ENCODE data around the gene NPHP4.

NPHP4 gene

GRCh38 chr1:5887971-5888361 is 104.3 kb downstream of the NPHP4 start:
- WGBS (ENCODE audit: extremely low coverage, insufficient coverage, low lambda C conversion rate), result no CpG with 5 or more reads among the region's 15 CpGs
- no peak overlapping the region for H3K18ac ChIP-seq (ENCODE audit: low read length)
- no peak overlapping the region for H3K4ac ChIP-seq (ENCODE audit: low read depth, low read length)
- no peak overlapping the region for H4K5ac ChIP-seq (ENCODE audit: low read length)
- no peak for DNase-seq
- H3K27ac ChIP-seq (ENCODE audit: low read depth, low read length), result no peak overlapping the region
- no peak overlapping the region for H4K8ac ChIP-seq (ENCODE audit: low read depth, low read length)
- no peak overlapping the region for H3K4me3 ChIP-seq (ENCODE audit: low read length)
- no peak overlapping the region for H3K56ac ChIP-seq (ENCODE audit: low read length)
- H3K27me3 ChIP-seq (ENCODE audit: insufficient read depth, low read length, poor library complexity), result no peaks in the 10 kb centered on the region
- H2BK15ac ChIP-seq (replicated peaks; ENCODE audit: low read depth), result no peak overlapping the region
- H3K79me2 ChIP-seq (ENCODE audit: control insufficient read depth, insufficient read depth, low read length), result no peaks in the 10 kb centered on the region
- H2AK5ac ChIP-seq (ENCODE audit: low read length), result no peak overlapping the region
- H3K4me2 ChIP-seq (ENCODE audit: low read length), result no peak overlapping the region
- no peak overlapping the region for H2BK5ac ChIP-seq (ENCODE audit: low read length)
- H2BK120ac ChIP-seq (ENCODE audit: low read depth, low read length), result no peak overlapping the region
- H3K79me1 ChIP-seq (ENCODE audit: low read length), result no peaks in the 10 kb centered on the region
- H3K36me3 ChIP-seq (ENCODE audit: control insufficient read depth, insufficient read depth, low read length), result no peaks in the 10 kb centered on the region
- no peak overlapping the region for H3K23ac ChIP-seq (ENCODE audit: low read length)
- H3K4me1 ChIP-seq (ENCODE audit: control insufficient read depth, low read depth, low read length), result no peaks in the 10 kb centered on the region
- no peak overlapping the region for H3K9ac ChIP-seq (ENCODE audit: low read length)

DNA sequence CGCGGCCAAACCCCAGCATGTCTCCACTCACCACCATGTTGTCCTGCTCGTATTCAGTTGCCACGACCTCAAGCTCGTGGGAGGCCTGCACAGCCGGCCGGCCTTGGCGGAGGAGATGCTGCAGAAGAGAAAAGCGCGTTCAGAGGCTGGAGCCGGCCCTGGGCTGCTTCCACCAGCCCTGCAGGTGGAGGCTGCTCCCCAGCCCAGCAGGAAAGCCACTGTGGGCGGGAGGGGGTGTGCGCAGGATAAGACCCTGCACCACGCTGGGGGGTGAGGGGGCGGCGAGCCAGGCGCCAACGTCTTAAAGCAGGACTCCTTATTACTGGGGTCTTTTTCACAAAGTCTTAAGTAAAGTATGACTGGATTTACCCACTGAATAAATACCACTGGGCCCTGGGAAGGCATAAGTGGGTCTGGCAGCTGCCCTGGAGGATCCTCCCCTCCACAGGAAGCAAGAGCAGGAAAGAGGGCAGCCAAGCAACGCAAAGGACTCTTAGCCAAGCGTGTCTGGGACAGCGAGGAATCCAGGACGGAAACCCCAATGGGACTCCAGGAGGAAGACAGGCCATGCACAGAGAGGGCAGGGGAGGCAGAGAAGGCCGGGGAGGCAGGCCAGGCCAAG is 104.8 kb downstream of the NPHP4 start:
- no peak overlapping the region for H3K4me2 ChIP-seq (ENCODE audit: low read length)
- DNase-seq, result no peak
- no peak overlapping the region for H3K4ac ChIP-seq (ENCODE audit: low read depth, low read length)

GRCh38 chr1:5886541-5887348 is 105.5 kb downstream of the NPHP4 start:
- no peak for DNase-seq
- Histone ChIP-seq H3K4ac (ENCODE audit: low read depth, low read length) (no peak overlapping the region), H3K23ac (ENCODE audit: low read length) (no peak overlapping the region), H4K5ac (ENCODE audit: low read length) (no peak overlapping the region), H2BK120ac (ENCODE audit: low read depth, low read length) (no peak overlapping the region), H3K4me3 (ENCODE audit: low read length) (no peak overlapping the region), H2BK5ac (ENCODE audit: low read length) (no peak overlapping the region), H3K4me1 (ENCODE audit: control insufficient read depth, low read depth, low read length) (no peaks in the 10 kb centered on the region), H4K8ac (ENCODE audit: low read depth, low read length) (no peak overlapping the region), H3K4me2 (ENCODE audit: low read length) (no peak overlapping the region), H3K27ac (ENCODE audit: low read depth, low read length) (no peak overlapping the region), H3K79me2 (ENCODE audit: control insufficient read depth, insufficient read depth, low read length) (no peaks in the 10 kb centered on the region), H2BK15ac (replicated peaks; ENCODE audit: low read depth) (no peak overlapping the region), H3K9ac (ENCODE audit: low read length) (no peak overlapping the region), H2AK5ac (ENCODE audit: low read length) (no peak overlapping the region), H3K18ac (ENCODE audit: low read length) (no peak overlapping the region), H3K36me3 (ENCODE audit: control insufficient read depth, insufficient read depth, low read length) (no peaks in the 10 kb centered on the region), H3K56ac (ENCODE audit: low read length) (no peak overlapping the region), H3K79me1 (ENCODE audit: low read length) (no peaks in the 10 kb centered on the region), H3K27me3 (ENCODE audit: insufficient read depth, low read length, poor library complexity) (no peaks in the 10 kb centered on the region)
- no CpG with 5 or more reads among the region's 25 CpGs for WGBS (ENCODE audit: extremely low coverage, insufficient coverage, low lambda C conversion rate)

More for the DNA sequence above, 104.8 kb downstream of the NPHP4 start:
- no peak overlapping the region for H2BK5ac ChIP-seq (ENCODE audit: low read length)
- H4K8ac ChIP-seq (ENCODE audit: low read depth, low read length), result no peak overlapping the region
- H3K27me3 ChIP-seq (ENCODE audit: insufficient read depth, low read length, poor library complexity), result no peaks in the 10 kb centered on the region
- H3K36me3 ChIP-seq (ENCODE audit: control insufficient read depth, insufficient read depth, low read length), result no peaks in the 10 kb centered on the region
- H3K27ac ChIP-seq (ENCODE audit: low read depth, low read length), result no peak overlapping the region
- H2BK120ac ChIP-seq (ENCODE audit: low read depth, low read length), result no peak overlapping the region
- no peak overlapping the region for H3K4me3 ChIP-seq (ENCODE audit: low read length)
- no peak overlapping the region for H3K56ac ChIP-seq (ENCODE audit: low read length)
- no peak overlapping the region for H3K9ac ChIP-seq (ENCODE audit: low read length)
- H2AK5ac ChIP-seq (ENCODE audit: low read length), result no peak overlapping the region
- H3K4me1 ChIP-seq (ENCODE audit: control insufficient read depth, low read depth, low read length), result no peaks in the 10 kb centered on the region
- no peak overlapping the region for H3K23ac ChIP-seq (ENCODE audit: low read length)
- H4K5ac ChIP-seq (ENCODE audit: low read length), result no peak overlapping the region
- H3K79me1 ChIP-seq (ENCODE audit: low read length), result no peaks in the 10 kb centered on the region
- H2BK15ac ChIP-seq (replicated peaks; ENCODE audit: low read depth), result no peak overlapping the region
- no CpG with 5 or more reads among the region's 23 CpGs for WGBS (ENCODE audit: extremely low coverage, insufficient coverage, low lambda C conversion rate)
- no peak overlapping the region for H3K18ac ChIP-seq (ENCODE audit: low read length)
- no peaks in the 10 kb centered on the region for H3K79me2 ChIP-seq (ENCODE audit: control insufficient read depth, insufficient read depth, low read length)

- Histone ChIP-seq H2AK5ac (ENCODE audit: low read length) (no peak overlapping the region), H3K56ac (ENCODE audit: low read length) (no peak overlapping the region), H3K4me3 (ENCODE audit: low read length) (no peak overlapping the region), H3K9ac (ENCODE audit: low read length) (no peak overlapping the region), H3K27me3 (ENCODE audit: insufficient read depth, low read length, poor library complexity) (no peaks in the 10 kb centered on the region), H3K36me3 (ENCODE audit: control insufficient read depth, insufficient read depth, low read length) (no peaks in the 10 kb centered on the region), H3K79me1 (ENCODE audit: low read length) (no peaks in the 10 kb centered on the region), H4K5ac (ENCODE audit: low read length) (no peak overlapping the region), H3K27ac (ENCODE audit: low read depth, low read length) (no peak overlapping the region), H3K4me1 (ENCODE audit: control insufficient read depth, low read depth, low read length) (no peaks in the 10 kb centered on the region), H3K79me2 (ENCODE audit: control insufficient read depth, insufficient read depth, low read length) (no peaks in the 10 kb centered on the region), H3K18ac (ENCODE audit: low read length) (no peak overlapping the region), H3K23ac (ENCODE audit: low read length) (no peak overlapping the region), H2BK15ac (replicated peaks; ENCODE audit: low read depth) (no peak overlapping the region), H2BK5ac (ENCODE audit: low read length) (no peak overlapping the region), H3K4me2 (ENCODE audit: low read length) (no peak overlapping the region), H3K4ac (ENCODE audit: low read depth, low read length) (no peak overlapping the region), H2BK120ac (ENCODE audit: low read depth, low read length) (no peak overlapping the region), H4K8ac (ENCODE audit: low read depth, low read length) (no peak overlapping the region)
- WGBS (ENCODE audit: extremely low coverage, insufficient coverage, low lambda C conversion rate), result no CpG with 5 or more reads among the region's 10 CpGs
- DNase-seq, result no peak
These were observed 106.1 kb downstream of the NPHP4 start for GRCh38 chr1:5886140-5886483.

GRCh38 chr1:5885471-5886139 is 106.6 kb downstream of the NPHP4 start:
- Histone ChIP-seq H3K36me3 (ENCODE audit: control insufficient read depth, insufficient read depth, low read length) (no peaks in the 10 kb centered on the region), H2BK15ac (replicated peaks; ENCODE audit: low read depth) (no peak overlapping the region), H2BK120ac (ENCODE audit: low read depth, low read length) (no peak overlapping the region), H3K18ac (ENCODE audit: low read length) (no peak overlapping the region), H3K23ac (ENCODE audit: low read length) (no peak overlapping the region), H4K5ac (ENCODE audit: low read length) (no peak overlapping the region), H3K56ac (ENCODE audit: low read length) (no peak overlapping the region), H3K4ac (ENCODE audit: low read depth, low read length) (no peak overlapping the region), H3K27me3 (ENCODE audit: insufficient read depth, low read length, poor library complexity) (no peaks in the 10 kb centered on the region), H3K79me1 (ENCODE audit: low read length) (no peaks in the 10 kb centered on the region), H3K27ac (ENCODE audit: low read depth, low read length) (no peak overlapping the region), H3K79me2 (ENCODE audit: control insufficient read depth, insufficient read depth, low read length) (no peaks in the 10 kb centered on the region), H3K4me3 (ENCODE audit: low read length) (no peak overlapping the region), H2AK5ac (ENCODE audit: low read length) (no peak overlapping the region), H3K9ac (ENCODE audit: low read length) (no peak overlapping the region), H3K4me2 (ENCODE audit: low read length) (no peak overlapping the region), H2BK5ac (ENCODE audit: low read length) (no peak overlapping the region), H3K4me1 (ENCODE audit: control insufficient read depth, low read depth, low read length) (no peaks in the 10 kb centered on the region), H4K8ac (ENCODE audit: low read depth, low read length) (no peak overlapping the region)
- no peak for DNase-seq
- no CpG with 5 or more reads among the region's 18 CpGs for WGBS (ENCODE audit: extremely low coverage, insufficient coverage, low lambda C conversion rate)
